Measurements from ENCODE around the gene FKBP1A. TPM values are rescaled to one million over a fixed set of nuclear protein-coding genes. Genes with fewer than 3 reads are reported as not detected.

FKBP1A gene
- total and polyA plus RNA-seq, 2 experiments from 2014 or later, result 95.1 to 162 TPM

GRCh38 chr20:1370548-1371110 is 22.2 kb downstream of the FKBP1A start:
- Histone ChIP-seq H3K27me3 (no peaks in the 10 kb centered on the region), H3K36me3 (peaks cover 10% of the 10 kb centered on the region), H3K4me1 (ENCODE audit: low read depth) (peaks cover 1% of the 10 kb centered on the region), H3K9me3 (ENCODE audit: low read depth) (no peaks in the 10 kb centered on the region), H3K27ac (no peak overlapping the region), H3K4me3 (no peak overlapping the region)
- DNase-seq (ENCODE audit: low read depth in 1 of 2, low spot score in 1 of 2), result peak in 1 of 2 donors; percentile 53
- TF ChIP-seq, protein P1, sequence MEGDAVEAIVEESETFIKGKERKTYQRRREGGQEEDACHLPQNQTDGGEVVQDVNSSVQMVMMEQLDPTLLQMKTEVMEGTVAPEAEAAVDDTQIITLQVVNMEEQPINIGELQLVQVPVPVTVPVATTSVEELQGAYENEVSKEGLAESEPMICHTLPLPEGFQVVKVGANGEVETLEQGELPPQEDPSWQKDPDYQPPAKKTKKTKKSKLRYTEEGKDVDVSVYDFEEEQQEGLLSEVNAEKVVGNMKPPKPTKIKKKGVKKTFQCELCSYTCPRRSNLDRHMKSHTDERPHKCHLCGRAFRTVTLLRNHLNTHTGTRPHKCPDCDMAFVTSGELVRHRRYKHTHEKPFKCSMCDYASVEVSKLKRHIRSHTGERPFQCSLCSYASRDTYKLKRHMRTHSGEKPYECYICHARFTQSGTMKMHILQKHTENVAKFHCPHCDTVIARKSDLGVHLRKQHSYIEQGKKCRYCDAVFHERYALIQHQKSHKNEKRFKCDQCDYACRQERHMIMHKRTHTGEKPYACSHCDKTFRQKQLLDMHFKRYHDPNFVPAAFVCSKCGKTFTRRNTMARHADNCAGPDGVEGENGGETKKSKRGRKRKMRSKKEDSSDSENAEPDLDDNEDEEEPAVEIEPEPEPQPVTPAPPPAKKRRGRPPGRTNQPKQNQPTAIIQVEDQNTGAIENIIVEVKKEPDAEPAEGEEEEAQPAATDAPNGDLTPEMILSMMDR (IDR thresholded peaks at IDR 0.05; ENCODE audit: low read depth, low read length), result no peak

DNA sequence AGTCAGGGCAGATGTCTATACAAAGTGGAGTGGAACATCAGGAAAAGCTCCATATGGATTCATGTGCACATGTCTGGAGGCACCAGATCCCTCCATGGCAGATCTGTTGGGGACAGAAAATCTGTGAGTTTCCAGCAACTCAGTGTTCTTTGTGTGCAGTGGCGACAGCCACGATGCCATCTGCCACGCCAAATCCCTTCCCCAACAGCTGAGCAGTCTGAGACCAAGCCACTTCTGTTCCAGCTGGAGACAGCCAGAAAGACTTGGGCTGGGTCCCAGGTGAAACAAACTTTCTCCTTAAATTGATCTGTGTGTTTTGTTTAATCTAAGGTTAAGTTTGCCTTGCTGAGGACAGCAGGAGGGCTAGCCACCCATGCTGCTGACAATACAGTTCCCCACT is 22.9 kb downstream of the FKBP1A start:
- TF ChIP-seq, protein P1 (IDR thresholded peaks at IDR 0.05; ENCODE audit: low read depth, low read length), result no peak
- H3K4me3 ChIP-seq, result no peak overlapping the region
- no peak overlapping the region for H3K27ac ChIP-seq
- peaks cover 10% of the 10 kb centered on the region for H3K36me3 ChIP-seq
- no peaks in the 10 kb centered on the region for H3K4me1 ChIP-seq (ENCODE audit: low read depth)
- no peaks in the 10 kb centered on the region for H3K9me3 ChIP-seq (ENCODE audit: low read depth)
- H3K27me3 ChIP-seq, result no peaks in the 10 kb centered on the region
- DNase-seq (ENCODE audit: low read depth in 1 of 2, low spot score in 1 of 2), result no peak

DNA sequence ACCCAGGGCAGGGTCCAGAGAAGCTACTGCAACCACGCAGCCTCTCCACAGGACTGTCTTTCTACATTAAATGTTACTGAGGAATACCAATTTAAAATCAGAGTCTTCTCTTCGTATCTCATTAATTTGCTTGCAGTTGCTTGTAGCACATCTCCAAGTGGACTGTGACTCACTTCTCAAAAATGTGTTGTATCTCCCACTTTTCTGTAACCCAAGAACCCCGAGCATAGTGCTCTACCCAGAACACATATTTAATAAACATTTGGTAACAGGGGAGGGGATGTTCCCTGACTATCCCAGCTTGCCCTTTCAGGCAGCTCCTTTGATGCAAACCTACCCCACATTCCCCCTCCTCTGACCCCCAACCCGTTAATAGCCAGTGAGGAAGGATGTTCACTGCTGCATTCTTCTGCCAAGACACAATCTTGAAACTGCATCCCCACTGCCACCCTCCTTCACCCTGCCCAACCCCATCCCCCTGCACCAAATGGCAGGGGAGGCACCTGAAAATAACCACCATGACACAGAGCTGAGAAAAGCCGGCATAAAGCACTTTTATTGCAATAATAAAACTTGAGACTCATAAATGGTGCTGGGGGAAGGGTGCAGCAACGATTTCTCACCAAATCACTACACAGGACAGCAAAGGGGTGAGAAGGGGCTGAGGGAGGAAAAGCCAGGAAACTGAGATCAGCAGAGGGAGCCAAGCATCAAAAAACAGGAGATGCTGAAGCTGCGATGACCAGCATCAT is 24.2 kb downstream of the FKBP1A start:
- Histone ChIP-seq H3K27me3 (no peaks in the 10 kb centered on the region), H3K9me3 (ENCODE audit: low read depth) (no peaks in the 10 kb centered on the region), H3K4me1 (ENCODE audit: low read depth) (no peaks in the 10 kb centered on the region), H3K36me3 (peaks cover 10% of the 10 kb centered on the region), H3K4me3 (no peak overlapping the region), H3K27ac (no peak overlapping the region)
- TF ChIP-seq, protein P1 (IDR thresholded peaks at IDR 0.05; ENCODE audit: low read depth, low read length), result no peak
- DNase-seq (ENCODE audit: low read depth in 1 of 2, low spot score in 1 of 2), result peak in 1 of 2 donors; percentile 63

GRCh38 chr20:1367479-1367878 is 25.4 kb downstream of the FKBP1A start:
- H3K9me3 ChIP-seq (ENCODE audit: low read depth), result no peaks in the 10 kb centered on the region
- TF ChIP-seq, protein P1 (IDR thresholded peaks at IDR 0.05; ENCODE audit: low read depth, low read length), result no peak
- DNase-seq (ENCODE audit: low read depth in 1 of 2, low spot score in 1 of 2), result no peak
- no peak overlapping the region for H3K4me3 ChIP-seq
- peaks cover 4% of the 10 kb centered on the region for H3K36me3 ChIP-seq
- no peaks in the 10 kb centered on the region for H3K27me3 ChIP-seq
- H3K27ac ChIP-seq, result no peak overlapping the region
- no peaks in the 10 kb centered on the region for H3K4me1 ChIP-seq (ENCODE audit: low read depth)

DNA sequence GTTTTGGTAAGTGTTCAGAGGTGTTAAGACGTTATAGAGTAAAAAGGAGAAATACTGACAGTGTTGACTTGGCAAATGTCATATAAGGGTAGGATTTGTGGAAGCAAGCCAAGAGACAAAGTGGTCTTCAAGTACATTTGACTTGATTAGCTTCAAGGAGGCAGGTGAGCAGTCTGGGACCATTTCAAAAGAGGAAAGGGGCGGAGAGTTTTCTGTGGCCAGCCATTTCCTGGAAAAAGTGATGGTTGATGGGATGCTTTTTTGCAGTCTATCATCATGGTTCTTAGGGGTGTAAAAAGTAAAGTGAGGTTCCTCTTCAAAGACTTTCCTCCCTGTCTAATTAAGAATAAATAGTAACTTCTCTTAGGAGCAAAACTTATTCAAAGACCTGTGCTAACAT is 28.7 kb downstream of the FKBP1A start:
- Histone ChIP-seq H3K36me3 (peaks cover 4% of the 10 kb centered on the region), H3K9me3 (ENCODE audit: low read depth) (no peaks in the 10 kb centered on the region), H3K27me3 (no peaks in the 10 kb centered on the region), H3K4me1 (ENCODE audit: low read depth) (no peaks in the 10 kb centered on the region), H3K4me3 (no peak overlapping the region), H3K27ac (no peak overlapping the region)
- TF ChIP-seq, protein P1 (IDR thresholded peaks at IDR 0.05; ENCODE audit: low read depth, low read length), result no peak
- no peak for DNase-seq (ENCODE audit: low read depth in 1 of 2, low spot score in 1 of 2)
